Stimulated activated CD8-positive, alpha-beta memory T cell treated with anti-CD3 and anti-CD28 coated beads, Interleukin-7, amount 100 ng/mL, for 48 hours (primary cell): ENCODE measurements around the gene UGT3A2.

Source experiments
- DNase-seq, 2 donors: peaks; one replicate each; pipeline ENCODE4 v3.0.0-alpha.2; 2020; ENCODE audit warnings: low read depth in 1 of 2; ENCODE audit errors: extremely low read depth in 1 of 2

Gene UGT3A2, protein sequence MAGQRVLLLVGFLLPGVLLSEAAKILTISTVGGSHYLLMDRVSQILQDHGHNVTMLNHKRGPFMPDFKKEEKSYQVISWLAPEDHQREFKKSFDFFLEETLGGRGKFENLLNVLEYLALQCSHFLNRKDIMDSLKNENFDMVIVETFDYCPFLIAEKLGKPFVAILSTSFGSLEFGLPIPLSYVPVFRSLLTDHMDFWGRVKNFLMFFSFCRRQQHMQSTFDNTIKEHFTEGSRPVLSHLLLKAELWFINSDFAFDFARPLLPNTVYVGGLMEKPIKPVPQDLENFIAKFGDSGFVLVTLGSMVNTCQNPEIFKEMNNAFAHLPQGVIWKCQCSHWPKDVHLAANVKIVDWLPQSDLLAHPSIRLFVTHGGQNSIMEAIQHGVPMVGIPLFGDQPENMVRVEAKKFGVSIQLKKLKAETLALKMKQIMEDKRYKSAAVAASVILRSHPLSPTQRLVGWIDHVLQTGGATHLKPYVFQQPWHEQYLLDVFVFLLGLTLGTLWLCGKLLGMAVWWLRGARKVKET

DNA sequence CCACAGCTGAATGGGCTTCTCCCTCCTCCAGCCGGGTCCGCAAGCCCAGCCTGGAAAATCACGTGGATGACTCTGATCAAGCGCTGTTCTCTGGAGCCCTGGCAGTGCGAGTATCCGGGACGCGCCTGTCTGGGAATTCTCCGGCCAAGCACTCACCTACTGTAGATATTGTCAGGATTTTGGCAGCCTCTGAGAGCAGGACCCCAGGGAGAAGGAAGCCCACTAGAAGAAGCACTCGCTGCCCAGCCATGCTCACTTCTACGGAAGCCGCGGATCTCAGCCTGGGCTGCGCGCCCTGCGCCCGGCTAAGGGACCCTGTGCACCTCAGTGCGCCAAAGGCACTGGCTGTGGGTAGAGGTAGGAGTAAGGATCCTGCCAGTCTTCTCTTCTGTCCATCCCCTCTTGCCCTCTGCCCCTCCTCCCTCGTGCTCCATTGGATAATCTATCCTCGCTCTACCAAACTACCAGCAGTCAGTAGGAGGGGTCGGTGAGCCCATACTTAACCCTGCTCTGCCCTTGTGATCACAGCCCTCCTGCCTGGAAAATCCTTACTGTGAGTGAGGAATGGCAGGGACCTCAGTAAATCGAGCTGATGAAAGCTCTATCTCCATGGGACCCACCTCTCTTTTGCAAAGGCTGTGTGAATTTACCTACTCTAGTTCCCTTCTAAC is at the start of gene UGT3A2:
TSS of gene UGT3A2 (minus strand) at position 343 of the 671 bp plus-strand sequence. CDS start at position 250, 93 bp downstream.
- no peak for DNase-seq

DNA sequence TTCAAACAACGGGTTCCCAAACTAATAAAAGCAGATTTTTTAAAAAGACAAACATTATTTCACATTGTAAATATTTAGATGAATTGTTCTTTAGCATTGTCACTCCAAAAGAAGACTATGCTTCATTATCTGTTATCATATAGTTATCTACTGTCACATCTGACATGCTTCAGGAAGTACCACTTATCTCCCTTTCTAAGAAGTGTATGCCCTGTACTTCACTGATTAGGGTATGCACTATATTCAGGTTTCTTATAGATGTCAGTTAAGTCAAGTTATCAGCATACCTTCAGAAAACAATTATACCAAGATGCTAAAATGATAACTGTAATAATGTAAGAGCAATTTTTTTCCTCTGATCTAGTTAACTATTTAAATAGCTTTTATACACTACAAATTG is 44.6 kb upstream of the UGT3A2 start:
- no peak for DNase-seq

DNA sequence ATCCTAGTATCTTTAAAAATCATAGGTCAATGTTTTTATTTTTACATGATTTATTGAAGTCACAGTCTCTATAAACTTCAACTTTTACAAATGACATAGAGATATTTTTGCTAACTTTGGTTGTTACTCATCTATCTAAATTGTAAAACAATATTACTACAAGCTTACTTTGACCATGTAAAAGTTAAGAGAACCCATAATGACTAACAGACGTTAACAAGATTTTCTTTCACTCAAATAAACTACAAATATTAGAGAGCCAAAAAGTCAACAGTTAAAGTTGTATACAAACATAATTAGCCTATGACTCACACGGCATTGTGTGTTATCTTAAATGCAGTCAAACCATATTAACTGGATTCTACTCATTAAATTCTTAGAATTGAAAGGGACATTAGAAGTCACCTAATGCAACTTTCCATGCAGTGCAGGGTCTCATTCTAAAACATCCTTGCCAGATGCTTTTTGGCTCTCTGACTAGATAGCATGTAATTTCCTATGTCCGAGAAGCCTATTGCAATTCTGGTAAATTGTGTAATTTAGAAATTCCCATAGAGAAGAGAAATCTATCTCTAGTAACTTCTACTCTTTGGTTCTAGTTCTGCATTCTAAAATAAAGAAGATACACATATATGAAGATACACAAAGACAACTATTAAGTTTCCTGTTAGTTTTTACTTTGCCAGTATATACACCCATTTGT is 42.2 kb upstream of the UGT3A2 start:
- no peak for DNase-seq

DNA sequence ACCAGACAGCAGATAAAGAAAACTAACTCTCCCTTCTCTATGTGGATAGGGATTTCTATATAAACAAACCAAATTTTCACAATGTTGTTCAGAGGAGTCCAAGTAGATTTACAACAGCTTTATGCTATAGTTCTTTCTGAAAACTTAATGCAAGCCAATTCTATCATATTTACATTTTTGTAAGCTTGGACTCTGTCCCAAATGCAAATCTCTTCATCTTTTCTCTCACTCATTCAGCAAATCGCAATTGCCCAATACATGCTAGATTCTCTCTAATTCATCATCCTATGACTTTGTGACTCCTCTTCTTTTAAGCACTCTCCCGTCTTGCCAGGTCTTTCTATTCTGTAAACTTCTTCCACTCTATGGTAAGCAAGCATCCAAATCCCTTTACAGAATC is 39.1 kb upstream of the UGT3A2 start:
- DNase-seq, result no peak

DNA sequence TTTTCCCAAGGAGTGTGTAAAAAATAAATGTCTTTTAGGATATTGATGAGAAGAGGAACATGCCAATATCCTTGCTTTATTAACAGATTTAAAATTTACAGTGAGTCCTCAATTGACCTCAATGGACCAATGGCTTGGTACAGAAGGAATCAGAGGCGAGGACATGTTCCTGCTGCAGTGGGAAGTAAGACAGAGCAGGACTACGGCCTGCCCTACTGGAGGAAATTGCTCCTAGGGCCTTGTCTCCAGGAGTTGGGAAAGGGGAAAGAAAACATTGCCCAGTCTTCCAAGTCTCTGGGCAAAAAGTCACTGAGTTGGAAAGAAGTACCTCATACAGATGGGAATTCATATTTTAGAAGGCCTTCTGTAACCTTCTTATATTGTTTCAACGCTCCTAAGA is 33.1 kb upstream of the UGT3A2 start:
- DNase-seq, result no peak

DNA sequence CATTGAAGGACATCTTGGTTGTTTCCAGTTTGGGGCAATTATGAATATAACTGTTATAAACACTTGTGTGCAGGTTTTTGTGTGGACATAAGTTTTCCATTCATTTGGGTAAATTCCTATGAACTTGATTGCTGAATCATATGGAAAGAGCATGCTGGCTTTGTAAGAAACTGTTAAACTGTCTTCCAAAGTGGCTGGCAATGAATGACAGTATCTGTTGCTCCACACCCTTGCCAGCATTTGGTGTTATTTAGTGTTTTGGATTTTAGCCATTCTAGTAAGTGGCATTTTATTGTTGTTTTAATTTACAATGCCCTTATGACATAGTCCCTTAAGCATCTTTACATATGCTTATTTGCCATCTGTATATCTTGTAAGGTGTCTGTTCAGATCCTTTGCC is 29.8 kb upstream of the UGT3A2 start:
- no peak for DNase-seq

DNA sequence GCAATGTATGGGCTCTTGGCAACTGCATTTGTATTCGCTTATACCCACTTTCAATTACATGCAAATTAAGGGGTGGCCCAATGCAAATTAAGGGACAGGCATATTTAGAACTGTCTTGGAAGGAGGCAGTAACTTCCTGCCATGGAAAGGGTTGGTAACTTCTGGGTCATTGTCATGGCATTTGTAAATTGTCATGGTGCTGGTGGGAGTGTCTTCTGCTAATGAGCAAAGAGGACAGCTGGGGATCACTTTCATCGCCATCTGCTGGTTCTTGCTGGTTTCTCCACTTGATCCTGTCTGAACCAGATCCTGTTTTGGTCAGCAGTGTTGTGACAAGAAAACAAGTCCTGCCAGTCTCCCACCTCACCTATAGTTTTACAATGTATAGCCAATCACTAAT is 23.3 kb upstream of the UGT3A2 start:
- no peak for DNase-seq

DNA sequence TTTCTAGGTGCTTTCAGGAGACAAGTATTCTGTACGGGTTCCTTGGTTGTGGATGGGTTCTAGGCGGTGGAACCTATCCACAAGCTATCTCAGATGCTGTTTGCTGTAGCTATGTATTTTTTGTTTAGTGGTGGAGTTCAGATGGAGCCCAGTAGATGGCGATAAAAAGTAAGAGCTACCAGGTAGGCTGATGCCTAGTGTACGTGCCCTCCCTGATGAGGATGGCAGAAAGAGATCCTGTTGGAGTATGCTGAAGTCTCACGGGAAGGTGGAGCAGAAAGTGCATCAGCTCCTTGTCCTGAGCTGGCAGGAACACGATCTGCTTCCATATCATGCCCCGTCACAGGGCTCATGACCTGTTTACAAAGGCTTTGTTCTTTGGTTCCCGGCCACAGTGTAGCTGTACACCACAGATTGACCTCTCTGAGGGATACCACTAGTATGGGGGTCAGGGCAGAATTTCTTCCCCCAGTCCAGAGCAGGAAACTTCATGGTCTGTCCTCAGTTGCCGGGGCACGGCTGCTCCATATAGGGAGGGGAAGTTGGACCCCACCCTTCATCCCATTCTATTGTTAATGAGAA is 12.6 kb upstream of the UGT3A2 start:
- no peak for DNase-seq

DNA sequence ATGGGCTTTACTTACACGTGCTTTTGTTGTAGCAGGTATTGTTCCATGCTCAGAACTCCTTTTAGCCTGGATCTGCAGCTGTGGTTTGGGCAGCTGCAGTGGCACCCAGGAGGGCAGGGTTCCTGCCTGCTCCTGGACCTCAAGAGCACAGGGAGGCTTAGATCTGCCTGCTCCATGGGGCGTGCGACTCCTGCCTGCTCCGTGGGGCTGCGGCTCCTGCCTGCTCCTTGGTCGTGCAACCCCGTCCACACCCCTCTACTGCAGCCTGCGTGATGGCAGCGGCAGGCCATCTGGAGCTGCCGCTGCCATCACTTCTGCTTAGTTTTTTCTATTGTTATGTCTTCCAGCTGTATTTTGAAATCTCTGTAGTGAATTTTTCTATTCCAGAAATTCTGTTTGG is 11.7 kb upstream of the UGT3A2 start:
- no peak for DNase-seq

DNA sequence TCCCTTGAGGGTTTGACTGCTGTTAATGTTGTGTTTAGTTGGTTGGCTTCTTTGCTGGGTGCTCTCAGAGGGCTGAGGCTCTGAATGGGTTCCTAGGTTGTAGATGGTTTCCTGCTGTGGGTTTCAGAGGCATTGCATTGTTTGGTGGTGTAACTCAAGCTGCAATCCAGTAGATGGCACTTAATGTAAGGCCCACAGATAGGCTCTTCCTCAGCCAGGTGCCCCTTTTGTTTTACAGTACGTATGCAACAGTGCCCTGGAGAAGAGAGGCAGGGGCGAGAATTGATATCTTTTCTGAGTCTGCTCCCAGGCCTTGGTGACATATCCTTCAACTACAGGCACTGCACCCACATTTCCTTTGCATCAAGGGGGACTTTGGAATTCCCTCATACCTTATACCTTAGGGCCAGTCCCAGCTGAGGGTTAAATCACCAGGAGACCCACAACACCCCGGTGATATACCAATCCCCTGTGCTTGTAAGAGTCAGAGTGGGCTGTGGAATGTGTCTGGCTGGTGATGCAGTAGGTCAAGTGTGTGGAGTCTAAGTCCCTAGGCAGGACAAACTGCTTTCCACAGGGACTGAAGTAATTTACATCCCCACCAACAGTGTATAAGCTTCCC is 7.0 kb upstream of the UGT3A2 start:
- DNase-seq, result no peak

DNA sequence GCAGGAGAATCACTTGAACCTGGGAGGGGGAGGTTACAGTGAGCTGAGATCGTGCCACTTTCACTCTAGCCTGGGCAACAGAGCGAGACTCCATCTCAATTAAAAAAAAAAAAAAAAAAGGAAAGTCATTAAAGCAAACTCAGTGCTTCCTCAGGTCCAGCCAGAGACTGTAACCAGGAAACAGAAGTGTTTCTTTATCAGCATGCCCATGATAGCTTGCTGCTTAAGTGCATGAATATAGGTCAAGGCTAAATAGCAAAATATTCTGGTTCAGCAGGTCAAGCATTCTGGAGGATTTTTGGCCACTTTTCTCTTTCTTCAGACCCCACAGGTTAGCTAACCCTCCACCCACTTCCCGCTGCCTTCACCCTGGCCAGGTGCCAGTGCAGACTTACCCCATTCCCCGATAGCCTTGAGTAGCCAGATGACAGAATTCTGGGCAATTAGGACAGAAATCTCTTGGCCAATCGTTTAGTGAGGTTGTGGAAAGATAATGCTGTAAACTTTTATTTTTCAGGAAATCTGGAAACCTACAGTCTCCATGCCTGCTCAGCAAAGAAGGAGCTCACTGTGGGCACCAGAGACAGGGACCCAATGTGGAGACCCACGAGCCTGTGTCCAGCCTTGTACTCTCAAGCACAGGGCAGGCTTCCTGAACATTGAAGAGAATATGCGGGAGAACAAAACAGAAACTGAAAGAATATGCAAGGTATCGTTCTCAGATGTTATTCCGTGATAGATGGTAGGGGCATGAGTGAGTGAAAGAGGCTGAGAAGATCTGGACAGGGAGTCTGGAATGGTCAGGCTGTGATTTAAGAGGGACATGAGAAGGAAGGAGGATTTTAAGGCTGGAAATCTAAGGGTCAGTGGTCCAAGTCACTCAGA is 4.2 kb upstream of the UGT3A2 start:
- no peak for DNase-seq

DNA sequence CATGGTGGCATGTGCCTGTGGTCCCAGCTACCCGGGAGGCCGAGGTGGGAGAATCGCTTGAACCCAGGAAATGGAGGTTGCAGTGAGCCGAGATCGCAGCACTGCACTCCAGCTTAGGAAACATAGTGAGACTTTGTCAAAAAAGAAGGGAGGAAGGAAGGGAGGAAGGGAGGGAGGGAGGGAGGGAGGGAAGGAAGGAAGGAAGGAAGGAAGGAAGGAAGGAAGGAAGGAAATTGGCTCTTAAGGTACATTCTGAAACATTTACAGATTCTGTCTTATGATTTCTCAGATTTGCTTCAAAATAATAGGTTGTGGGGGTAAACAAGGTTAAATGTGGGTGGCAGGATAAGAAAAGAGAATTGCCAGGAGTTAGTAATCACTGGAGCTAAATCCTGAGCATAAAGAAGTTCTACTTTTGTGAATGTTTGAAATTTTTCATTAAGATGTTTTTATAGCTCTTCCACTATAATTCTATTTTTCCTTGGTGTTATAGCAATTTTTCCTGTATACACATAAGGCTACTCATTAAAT is 2.1 kb upstream of the UGT3A2 start:
- DNase-seq, result no peak

DNA sequence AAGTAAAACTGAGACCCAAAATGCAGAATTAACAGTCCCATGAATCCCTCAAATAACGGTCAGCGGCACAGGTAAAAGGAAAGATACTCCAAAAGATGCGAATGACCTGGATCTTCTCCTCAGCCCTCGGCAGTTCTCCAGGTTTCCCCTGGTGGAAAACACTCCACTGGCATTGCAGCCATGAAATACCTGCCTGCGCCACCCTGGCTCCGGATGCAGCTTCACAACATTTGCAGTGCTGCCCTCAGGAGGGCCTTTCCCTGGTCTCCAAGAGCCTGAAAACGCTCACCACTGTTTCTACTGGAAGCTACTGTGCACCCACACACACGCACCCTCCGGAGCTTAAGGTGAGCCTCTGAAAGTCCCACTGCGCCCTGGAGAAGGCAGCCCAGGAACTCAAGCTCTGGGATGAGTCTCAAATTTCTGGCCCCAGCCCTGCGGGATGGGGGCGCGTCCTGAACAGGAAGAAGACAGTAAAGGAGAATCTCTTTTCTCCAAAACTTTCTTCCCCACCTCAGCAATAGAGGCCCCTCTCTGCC is 612 bp downstream of the UGT3A2 start:
- DNase-seq, result no peak

DNA sequence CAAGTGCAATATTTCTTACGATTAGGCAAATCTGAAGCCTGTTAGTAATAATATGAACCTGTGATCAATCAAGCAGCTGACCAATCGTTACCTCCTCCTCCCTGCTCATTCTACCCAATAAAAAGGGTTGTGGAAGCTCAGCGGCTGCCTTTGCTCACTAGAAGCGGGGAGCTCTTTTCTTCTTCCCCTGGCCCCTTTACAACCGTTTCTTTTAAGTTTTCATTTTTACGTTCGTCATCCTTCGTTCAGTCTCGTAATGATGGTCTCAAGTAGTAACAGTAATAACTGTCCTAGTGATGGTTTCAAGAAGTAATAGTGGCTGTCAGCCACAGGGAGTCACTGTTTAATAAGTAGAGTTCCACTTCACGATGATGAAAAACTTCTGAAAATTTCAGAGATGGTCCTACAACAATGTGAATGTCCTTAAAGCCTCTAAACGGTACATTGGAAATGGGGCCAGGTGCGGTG is 6.2 kb downstream of the UGT3A2 start:
- DNase-seq, result no peak

DNA sequence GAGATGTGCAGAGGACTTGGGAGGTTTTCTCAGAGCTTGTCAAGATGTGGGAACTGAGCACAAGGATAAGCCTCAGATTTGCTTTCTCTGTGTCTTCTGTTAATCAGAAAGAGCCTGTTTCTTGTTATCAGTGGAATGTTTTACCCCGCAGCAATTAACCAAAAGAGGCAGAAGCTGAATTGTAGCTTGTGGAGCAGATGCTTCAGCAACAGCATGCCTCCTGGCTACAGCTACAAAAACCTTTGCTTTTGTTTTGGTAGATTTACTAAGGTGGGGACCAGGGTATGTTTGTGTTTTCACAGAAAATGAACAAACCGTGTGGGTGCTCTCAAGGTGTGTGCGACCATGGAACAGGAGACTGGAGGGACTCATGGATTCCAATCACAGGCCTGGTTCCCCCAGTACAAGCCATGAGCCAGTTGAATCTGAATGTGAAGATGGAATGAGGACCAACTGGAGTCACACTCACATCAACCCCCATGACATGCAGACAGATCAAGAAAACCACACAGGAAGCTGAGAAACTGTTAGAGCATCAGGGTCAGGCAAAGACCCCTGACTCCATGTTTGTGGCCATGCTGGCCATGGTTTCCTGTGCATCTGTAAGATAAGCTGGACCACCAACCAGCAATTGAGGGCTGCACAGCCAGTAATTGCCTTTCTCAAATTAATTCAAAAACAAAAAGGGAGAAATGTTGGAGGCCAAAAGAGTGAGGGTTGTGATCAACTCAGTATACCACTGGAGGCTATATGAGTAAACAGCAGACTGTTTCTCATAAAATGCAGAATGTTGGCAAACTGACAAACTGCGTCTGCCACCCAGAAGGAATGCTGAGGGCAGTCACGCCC is 6.9 kb downstream of the UGT3A2 start:
- no peak for DNase-seq

DNA sequence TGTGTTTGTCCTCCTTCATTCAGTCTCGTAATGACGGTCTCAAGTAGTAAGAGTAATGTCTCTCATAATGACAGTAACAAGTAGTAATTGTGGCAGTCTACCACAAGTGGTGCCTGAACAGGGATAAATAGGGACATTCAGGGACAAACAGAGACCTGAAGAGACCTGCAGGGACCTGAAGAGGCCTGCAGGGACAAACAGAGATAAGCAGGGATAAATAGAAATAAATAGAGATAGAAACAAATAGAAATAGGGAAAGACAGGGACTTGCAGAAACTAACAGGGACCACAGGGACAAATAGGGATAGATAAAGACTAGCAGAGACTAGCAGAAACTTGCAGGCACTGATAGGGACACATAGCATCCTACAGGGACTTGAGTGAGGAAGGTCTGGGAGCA is 7.9 kb downstream of the UGT3A2 start:
- DNase-seq, result no peak

DNA sequence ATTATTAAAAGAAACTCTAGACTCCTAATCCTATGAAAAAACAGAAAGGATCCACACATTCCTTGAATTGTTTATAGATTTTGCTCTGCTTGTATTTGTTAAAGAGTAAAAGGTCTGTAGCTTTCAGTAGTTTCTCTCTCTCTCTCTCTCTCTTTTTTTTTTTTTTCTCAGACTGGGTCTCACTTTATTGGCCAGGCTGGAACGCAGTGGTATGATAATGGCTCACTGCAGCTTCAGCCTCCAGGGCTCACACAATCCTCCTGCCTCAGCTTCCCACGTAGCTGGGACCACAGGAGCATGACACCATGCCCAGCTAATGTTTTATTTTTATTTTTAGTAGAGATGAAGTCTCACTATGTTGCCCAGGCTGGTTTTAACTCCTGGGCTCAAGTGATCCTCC is 9.3 kb downstream of the UGT3A2 start:
- no peak for DNase-seq

DNA sequence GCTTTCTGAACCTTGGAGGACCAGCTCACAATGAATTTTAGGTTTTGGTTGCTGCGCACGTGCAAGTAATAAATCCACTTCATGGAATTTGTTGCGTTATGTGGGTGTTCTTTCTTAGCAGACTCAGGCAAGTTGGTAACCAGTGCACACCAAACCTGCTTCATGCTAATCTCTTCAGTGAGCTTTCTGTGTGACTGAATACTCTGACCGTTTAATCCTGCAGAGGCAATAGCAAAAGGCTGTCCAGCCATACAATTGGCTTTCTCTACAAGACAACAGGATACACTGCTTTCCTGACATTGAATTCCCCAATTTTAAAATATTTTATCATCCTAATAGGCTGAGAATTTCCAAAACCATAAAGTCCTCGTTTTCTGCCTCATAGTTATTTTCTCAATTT is 10.3 kb downstream of the UGT3A2 start:
- no peak for DNase-seq
